GM10266 (cell line): ENCODE data around the gene CPED1.
A peak's percentile ranks its signal among the peaks of the same experiment; 100 is the strongest.

Experiments used
- DNase-seq: peaks from one replicate; pipeline ENCODE4 v3.0.0; 2012; ENCODE audit errors: extremely low spot score
- TF ChIP-seq, protein P1 (sequence below): IDR thresholded peaks from 2 replicates; pipeline ENCODE4 v1.5.1; 2012; ENCODE audit warnings: mild to moderate bottlenecking, low read depth; ENCODE audit not compliant: control insufficient read depth, insufficient read depth; ENCODE audit errors: missing control alignments

The CPED1 gene

DNA sequence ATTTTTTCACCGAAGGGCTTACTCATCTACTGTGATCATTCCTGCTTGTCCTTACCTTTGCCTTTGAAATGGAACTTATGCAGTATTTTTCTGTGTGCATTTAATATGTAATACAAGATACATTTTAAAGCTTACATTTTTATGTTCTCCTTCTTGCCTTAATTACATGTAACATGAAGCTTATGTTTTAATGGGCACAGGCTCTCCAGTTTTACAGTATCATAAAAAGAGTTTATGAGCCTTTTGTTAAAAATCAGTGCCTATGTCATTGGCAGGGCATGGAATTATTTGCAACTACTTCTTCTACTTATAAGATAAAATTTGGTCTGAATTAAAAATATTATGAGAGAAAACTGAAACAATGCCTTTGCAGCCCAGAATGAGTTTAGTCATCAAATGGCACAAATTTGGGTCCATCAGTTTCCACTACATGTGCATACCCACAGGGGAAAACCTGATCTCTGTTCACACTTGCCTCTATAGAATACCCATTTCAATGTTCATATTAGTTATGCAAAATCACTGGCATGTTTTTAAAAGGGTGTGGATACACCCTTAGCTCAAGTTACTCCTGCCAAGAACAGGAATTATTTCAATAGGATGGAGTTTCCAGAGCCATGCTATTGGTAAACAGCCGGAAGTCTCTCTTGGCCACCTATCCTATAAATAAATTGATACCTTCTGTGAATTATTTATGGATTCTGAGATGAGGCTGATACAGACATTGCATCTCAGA is 312.3 kb downstream of the CPED1 start:
- DNase-seq, result no peak

DNA sequence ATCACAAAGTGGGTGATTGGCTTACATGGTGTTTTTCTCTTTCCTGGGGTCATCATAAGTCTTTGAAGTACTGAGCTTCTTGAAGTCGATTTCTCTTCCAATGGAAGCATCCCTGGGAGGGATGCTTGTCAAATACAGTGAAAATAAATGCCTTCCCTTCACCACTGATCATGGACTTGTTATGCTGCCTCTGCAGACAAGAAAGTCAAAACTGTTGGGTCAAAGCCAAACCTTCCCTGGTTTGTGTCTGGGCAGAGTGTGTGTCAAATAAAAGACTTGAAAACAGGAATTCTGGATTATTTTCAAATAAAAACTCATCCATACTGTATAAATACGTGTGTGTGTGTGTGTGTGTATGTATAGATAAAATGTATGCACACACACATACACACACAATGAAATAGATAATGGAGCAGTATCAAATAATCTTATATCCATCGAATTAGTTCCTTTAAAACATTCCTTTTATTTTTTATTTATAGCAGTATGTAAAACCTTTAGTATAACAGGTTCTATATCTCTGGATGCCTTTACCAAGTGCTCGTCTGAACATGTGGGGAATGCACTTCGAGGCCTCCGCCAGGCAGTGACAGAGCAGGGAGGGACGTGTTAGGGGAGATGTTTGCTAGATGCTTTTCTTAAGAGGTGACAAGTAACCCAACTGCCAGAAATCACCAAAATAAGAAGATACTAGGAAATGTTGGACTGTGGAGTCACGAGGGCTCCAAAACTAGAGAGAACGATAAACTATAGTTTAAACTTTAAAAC is 313.1 kb downstream of the CPED1 start:
- DNase-seq, result no peak
- TF ChIP-seq, protein P1, sequence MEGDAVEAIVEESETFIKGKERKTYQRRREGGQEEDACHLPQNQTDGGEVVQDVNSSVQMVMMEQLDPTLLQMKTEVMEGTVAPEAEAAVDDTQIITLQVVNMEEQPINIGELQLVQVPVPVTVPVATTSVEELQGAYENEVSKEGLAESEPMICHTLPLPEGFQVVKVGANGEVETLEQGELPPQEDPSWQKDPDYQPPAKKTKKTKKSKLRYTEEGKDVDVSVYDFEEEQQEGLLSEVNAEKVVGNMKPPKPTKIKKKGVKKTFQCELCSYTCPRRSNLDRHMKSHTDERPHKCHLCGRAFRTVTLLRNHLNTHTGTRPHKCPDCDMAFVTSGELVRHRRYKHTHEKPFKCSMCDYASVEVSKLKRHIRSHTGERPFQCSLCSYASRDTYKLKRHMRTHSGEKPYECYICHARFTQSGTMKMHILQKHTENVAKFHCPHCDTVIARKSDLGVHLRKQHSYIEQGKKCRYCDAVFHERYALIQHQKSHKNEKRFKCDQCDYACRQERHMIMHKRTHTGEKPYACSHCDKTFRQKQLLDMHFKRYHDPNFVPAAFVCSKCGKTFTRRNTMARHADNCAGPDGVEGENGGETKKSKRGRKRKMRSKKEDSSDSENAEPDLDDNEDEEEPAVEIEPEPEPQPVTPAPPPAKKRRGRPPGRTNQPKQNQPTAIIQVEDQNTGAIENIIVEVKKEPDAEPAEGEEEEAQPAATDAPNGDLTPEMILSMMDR, result no peak

More for the DNA sequence above, 312.3 kb downstream of the CPED1 start:
- TF ChIP-seq, protein P1, result no peak

DNA sequence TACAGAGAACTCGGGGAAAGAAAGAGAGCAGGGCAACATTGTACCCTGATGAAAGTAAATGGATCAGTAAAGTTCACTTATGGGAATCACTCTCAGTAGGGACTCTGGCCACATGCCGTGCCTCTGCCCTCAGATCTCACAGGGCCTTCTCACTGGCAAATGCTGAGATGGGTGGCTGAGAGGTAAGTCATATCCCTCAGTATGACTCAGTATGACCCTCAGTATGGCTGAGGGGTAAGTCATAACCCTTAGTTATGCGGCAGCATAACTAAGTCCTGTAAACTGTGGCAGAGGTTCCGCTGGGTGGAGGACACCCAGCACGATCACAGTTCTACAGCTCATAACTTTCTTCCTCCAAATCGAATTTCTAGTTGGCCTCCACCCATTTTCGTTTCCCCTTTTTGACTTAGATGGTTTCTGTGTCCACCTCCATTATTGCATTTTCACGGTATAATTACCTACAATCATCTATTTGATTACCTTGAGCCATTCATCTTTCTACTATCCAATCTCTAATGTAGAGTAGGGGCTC is 313.8 kb downstream of the CPED1 start:
- TF ChIP-seq, protein P1, result no peak
- peak; percentile 13 for DNase-seq

DNA sequence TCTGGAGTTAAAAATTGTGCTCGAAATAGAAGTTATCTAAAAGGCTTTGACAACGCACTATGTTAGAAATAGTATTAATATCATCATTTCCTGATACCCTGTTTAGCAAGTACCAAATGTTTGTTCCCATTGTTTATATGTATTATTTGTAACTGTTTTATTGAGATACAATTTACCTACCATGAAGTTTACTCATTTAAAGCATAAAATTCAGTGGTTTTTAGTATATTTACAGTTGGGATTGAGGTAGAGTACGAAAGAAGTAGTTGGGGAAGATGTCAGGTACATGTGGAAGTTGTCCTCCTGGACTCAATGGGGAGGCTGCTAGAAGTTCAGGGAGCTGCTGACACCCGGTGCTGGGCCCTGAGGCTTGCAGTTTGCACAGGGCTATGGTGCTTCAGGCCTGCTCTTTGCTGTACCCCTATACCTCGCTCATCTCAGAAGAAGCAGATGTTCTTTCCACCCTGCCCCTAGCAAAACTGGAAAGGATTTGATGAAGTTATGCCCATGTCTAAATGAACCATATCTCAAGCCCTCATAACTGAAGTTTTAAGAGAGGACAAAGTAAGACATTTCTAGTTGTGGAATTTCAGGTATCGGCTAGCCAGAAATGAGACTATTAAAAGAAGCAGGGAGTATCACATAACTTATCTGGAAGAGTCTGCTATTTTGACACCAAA is 315.1 kb downstream of the CPED1 start:
- DNase-seq, result no peak
- TF ChIP-seq, protein P1, result peak; percentile 6

DNA sequence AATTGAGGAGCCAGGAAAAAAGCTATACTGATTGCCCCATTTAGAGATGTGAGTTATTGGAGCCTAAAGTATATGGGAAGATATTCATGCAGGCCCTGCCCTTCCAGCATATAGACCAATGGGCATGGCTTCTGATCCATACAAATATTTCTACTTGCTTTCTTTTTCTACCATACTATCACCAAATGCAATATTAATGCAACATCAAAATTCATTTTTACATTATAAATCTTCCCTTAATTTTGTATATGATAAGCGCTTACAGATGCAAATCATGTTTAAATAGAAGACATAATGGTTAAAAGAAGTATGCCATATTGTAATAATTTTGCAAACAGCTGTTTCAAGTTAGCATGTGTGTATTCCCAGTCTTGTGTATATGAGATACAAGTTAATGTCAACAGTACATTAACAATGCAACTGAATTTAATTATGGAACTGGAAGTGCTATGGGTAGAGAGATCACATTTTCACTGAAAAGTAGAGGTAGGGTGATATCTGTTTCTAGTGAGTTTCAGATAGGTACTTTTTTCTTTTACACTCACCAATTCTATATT is 315.7 kb downstream of the CPED1 start:
- no peak for DNase-seq
- TF ChIP-seq, protein P1, result no peak

DNA sequence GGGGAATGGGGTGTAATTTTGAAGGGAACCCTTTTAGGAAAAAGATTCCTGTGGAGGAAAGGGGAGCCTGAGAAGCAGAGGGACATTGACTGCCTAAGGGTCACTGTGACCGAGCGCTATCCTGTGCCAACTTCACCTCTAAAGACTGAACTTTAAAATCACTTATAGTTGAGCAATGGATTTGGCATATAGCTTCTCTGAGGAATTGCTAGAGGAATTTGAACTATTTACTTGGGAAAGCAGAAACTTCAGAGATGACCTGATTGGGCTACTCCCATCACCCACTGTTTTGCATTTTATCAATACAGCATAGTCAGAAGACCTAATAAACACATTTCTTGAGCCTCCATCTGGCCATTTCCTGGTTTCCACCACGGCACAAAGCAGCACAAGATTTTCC is 316.6 kb downstream of the CPED1 start:
- TF ChIP-seq, protein P1, result no peak
- DNase-seq, result no peak

DNA sequence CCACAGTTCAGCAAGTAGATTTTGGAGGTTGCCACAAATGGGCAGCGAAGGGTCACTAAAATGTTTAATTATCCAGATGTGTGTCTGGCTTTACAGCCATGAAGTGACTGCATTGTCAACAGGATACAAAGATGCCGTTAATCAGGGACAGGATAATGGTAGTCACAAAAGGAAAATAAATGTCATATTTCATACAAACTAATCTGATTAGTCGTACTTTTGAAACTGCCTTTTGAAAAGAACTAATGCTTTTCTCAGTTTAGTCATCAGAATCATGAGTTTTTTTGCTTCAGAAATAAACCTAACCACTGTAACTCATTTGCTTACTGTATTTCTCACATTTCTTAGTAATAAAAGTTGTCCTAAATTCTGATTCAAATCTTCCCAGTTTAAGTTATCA is 318.1 kb downstream of the CPED1 start:
- DNase-seq, result no peak
- TF ChIP-seq, protein P1, result no peak
